AG04449 (cell line): ENCODE results near the gene HMOX2.

Experiments used
- CTCF ChIA-PET: fragments of 350-600 bp; formaldehyde crosslinking; extraction: SDS; loops from one replicate; lab custom pipeline; 2021; ENCODE audit warnings: antibody characterized with exemption; lab: Yijun Ruan, JAX
- POLR2A ChIA-PET: fragments of 400-600, 350-600 bp; formaldehyde crosslinking; extraction: SDS; loops from one replicate; lab custom pipeline; 2020; ENCODE audit warnings: antibody characterized with exemption, inconsistent platforms; lab: Yijun Ruan, JAX
- DNase-seq: peaks from one replicate; pipeline ENCODE4 v3.0.0-alpha.2; 2010; ENCODE audit warnings: low read depth, low spot score
- H3K4me3 ChIP-seq: 2 replicates; pipeline ENCODE4 v1.5.1; 2011; ENCODE audit warnings: low read depth, mild to moderate bottlenecking, control low read depth, low read length
- CTCF ChIP-seq: IDR thresholded peaks from one replicate; pipeline ENCODE4 v1.5.1; 2011; ENCODE audit warnings: mild to moderate bottlenecking, moderate library complexity, low read length, control low read depth, inconsistent platforms; ENCODE audit not compliant: insufficient read depth; ENCODE audit errors: missing control alignments

Gene HMOX2

GRCh38 chr16:4539716-4540284 lies 63.6 kb downstream of the HMOX2 start:
- CTCF ChIA-PET: interaction anchor here (1.3 to 5.7 kb wide), 5 partner anchors 8 to 46 kb away, joined by 3 to 44 read pairs (median 9); partner anchors contain the start of gene C16orf96
- DNase-seq: no peak
- no peak overlapping the region for H3K4me3 ChIP-seq
- POLR2A ChIA-PET: interaction anchor here (0.7 kb wide), 1 partner anchor 43 kb away, joined by 5 read pairs; no protein-coding TSS in a partner anchor
- TF ChIP-seq CTCF: no peak

- H3K4me3 ChIP-seq: no peak overlapping the region
- POLR2A ChIA-PET: no interaction called here
- TF ChIP-seq CTCF: no peak
- CTCF ChIA-PET: interaction anchor here (0.7 to 14.5 kb wide), 3 partner anchors 15 to 35 kb away, joined by 3 to 267 read pairs (median 51); no protein-coding TSS in a partner anchor
- no peak for DNase-seq
Measured at GRCh38 chr16:4544473-4544872, 68.3 kb downstream of the HMOX2 start.

GRCh38 chr16:4548124-4548523 lies 71.9 kb downstream of the HMOX2 start:
- POLR2A ChIA-PET: no interaction called here
- no peak overlapping the region for H3K4me3 ChIP-seq
- TF ChIP-seq CTCF: no peak
- DNase-seq: no peak
- CTCF ChIA-PET: interaction anchor here (0.7 to 14.5 kb wide), 29 partner anchors 8 to 146 kb away, joined by 3 to 267 read pairs (median 6); partner anchors contain the start of genes C16orf96 and CDIP1

GRCh38 chr16:4550591-4550990 lies 74.4 kb downstream of the HMOX2 start:
- H3K4me3 ChIP-seq: no peak overlapping the region
- POLR2A ChIA-PET: no interaction called here
- CTCF ChIA-PET: interaction anchor here (0.7 to 14.5 kb wide), 16 partner anchors 11 to 148 kb away, joined by 3 to 267 read pairs (median 4); no protein-coding TSS in a partner anchor
- no peak for DNase-seq
- no peak for TF ChIP-seq CTCF

DNA sequence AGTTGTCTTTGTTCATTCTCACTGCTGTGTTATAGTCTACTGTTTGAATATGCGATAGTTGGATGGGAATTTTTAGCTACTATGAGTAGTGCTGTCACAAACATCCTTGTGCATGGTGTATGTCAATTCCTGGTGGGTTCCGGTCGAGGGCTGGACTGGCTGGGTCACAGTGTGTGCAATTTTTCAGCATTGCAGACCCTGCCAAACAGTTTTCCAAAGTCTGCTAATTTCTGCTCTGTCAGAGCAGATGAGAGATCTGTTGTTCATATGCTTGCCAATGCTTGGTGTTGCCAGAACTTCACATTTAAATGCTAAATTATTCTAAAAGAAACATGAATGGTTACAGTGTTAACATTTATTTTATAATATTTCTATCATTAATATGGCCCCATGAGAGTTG lies 76.3 kb downstream of the HMOX2 start:
- POLR2A ChIA-PET: no interaction called here
- no peak for TF ChIP-seq CTCF
- DNase-seq: no peak
- CTCF ChIA-PET: interaction anchor here (0.8 to 14.5 kb wide), 6 partner anchors 9 to 43 kb away, joined by 3 to 267 read pairs (median 5); no protein-coding TSS in a partner anchor
- H3K4me3 ChIP-seq: no peak overlapping the region

- no peak for TF ChIP-seq CTCF
- H3K4me3 ChIP-seq: no peak within 1 kb of the TSS
- CTCF ChIA-PET: interaction anchor here (0.9 to 1.9 kb wide), 9 partner anchors 8 to 68 kb away, joined by 3 to 11 read pairs (median 4); partner anchors contain the start of gene CDIP1
- POLR2A ChIA-PET: no interaction called here
- no peak for DNase-seq
Measured at GRCh38 chr16:4556112-4556511, 79.9 kb downstream of the HMOX2 start, which contains the start of gene C16orf96. Gene C16orf96 (plus strand): TSS chr16:4556340. CDS start chr16:4556490, 150 bp downstream.
